Neuronal stem cell (in vitro differentiated cells): ENCODE results near the gene ARRDC1.

ENCODE experiments used
- DNase-seq: peaks from one replicate; pipeline ENCODE4 v3.0.0-alpha.2; 2013; ENCODE audit warnings: low spot score
- H2AFZ ChIP-seq: one replicate; pipeline ENCODE4 v1.6.1; 2013; ENCODE audit warnings: mild to moderate bottlenecking, low read length, inconsistent platforms
- H2AK5ac ChIP-seq: 2 replicates; pipeline ENCODE4 v1.6.1; 2013; ENCODE audit warnings: low read depth, mild to moderate bottlenecking, inconsistent platforms, low read length, moderate library complexity, mixed read lengths
- H2BK120ac ChIP-seq: 2 replicates; pipeline ENCODE4 v1.6.1; 2013; ENCODE audit warnings: low read depth, mild to moderate bottlenecking, inconsistent platforms, low read length, moderate library complexity, mixed read lengths
- H2BK12ac ChIP-seq: one replicate; pipeline ENCODE4 v1.6.1; 2013; ENCODE audit warnings: low read length, inconsistent platforms
- H2BK15ac ChIP-seq: 2 replicates; pipeline ENCODE4 v1.6.1; 2013; ENCODE audit warnings: mild to moderate bottlenecking, low read length, inconsistent platforms, mixed read lengths
- H2BK5ac ChIP-seq: one replicate; pipeline ENCODE4 v1.6.1; 2013; ENCODE audit warnings: inconsistent platforms, mild to moderate bottlenecking, low read length, moderate library complexity
- H3K14ac ChIP-seq: one replicate; pipeline ENCODE4 v1.6.1; 2013; ENCODE audit warnings: low read length, inconsistent platforms
- H3K18ac ChIP-seq: 2 replicates; pipeline ENCODE4 v1.6.1; 2013; ENCODE audit warnings: low read length, inconsistent platforms
- H3K23ac ChIP-seq: 2 replicates; pipeline ENCODE4 v1.6.1; 2013; ENCODE audit warnings: low read depth, mild to moderate bottlenecking, mixed read lengths, low read length, inconsistent platforms; ENCODE audit not compliant: poor library complexity
- H3K27ac ChIP-seq: replicated peaks from 3 replicates; pipeline ENCODE4 v1.5.1; 2013; ENCODE audit warnings: low read length, inconsistent platforms
- H3K27me3 ChIP-seq, 3 experiments: 2 replicates each; pipeline ENCODE4 v1.6.1; 2013; ENCODE audit warnings: low read length in 3 of 3, mild to moderate bottlenecking in 2 of 3, inconsistent platforms in 1 of 3, low read depth in 1 of 3, mixed read lengths in 1 of 3, moderate library complexity in 1 of 3; ENCODE audit not compliant: control insufficient read depth in 3 of 3, insufficient read depth in 3 of 3
- H3K36me3 ChIP-seq, 2 donors: replicated peaks in 1 of 2; 2 replicates each; pipeline ENCODE4 v1.6.1; 2013; ENCODE audit warnings: low read length in 2 of 2; ENCODE audit not compliant: control insufficient read depth in 2 of 2, insufficient read depth in 2 of 2
- H3K4ac ChIP-seq: 2 replicates; pipeline ENCODE4 v1.6.1; 2013; ENCODE audit warnings: inconsistent platforms, mild to moderate bottlenecking, low read length, moderate library complexity
- H3K4me1 ChIP-seq, 2 donors: 1 replicate in 1 of 2; 2 replicates in 1 of 2; pipeline ENCODE4 v1.6.1; 2013; ENCODE audit warnings: low read length in 2 of 2, low read depth in 1 of 2; ENCODE audit not compliant: control insufficient read depth in 2 of 2, insufficient read depth in 1 of 2
- H3K4me2 ChIP-seq: one replicate; pipeline ENCODE4 v1.6.1; 2013; ENCODE audit warnings: mild to moderate bottlenecking, low read length, inconsistent platforms; ENCODE audit not compliant: insufficient read depth, poor library complexity, severe bottlenecking
- H3K4me3 ChIP-seq, 2 donors: 2 replicates each; pipeline ENCODE4 v1.5.1; 2013; ENCODE audit warnings: low read length in 2 of 2, mild to moderate bottlenecking in 2 of 2, inconsistent platforms in 1 of 2, moderate library complexity in 1 of 2
- H3K79me1 ChIP-seq: one replicate; pipeline ENCODE4 v1.6.1; 2013; ENCODE audit warnings: low read depth, mild to moderate bottlenecking, inconsistent platforms, low read length, moderate library complexity
- H3K9ac ChIP-seq: one replicate; pipeline ENCODE4 v1.6.1; 2013; ENCODE audit warnings: mild to moderate bottlenecking, low read depth, low read length, inconsistent platforms; ENCODE audit not compliant: poor library complexity
- H3K9me3 ChIP-seq, 2 donors: replicated peaks in 1 of 2; 2 replicates each; pipeline versions ENCODE3 to v1.6.1; 2013; ENCODE audit warnings: low read length in 2 of 2, mild to moderate bottlenecking in 2 of 2, inconsistent platforms in 1 of 2, low read depth in 1 of 2, mixed read lengths in 1 of 2, moderate library complexity in 1 of 2; ENCODE audit not compliant: control insufficient read depth in 2 of 2, insufficient read depth in 1 of 2
- H4K8ac ChIP-seq: one replicate; pipeline ENCODE4 v1.6.1; 2013; ENCODE audit warnings: low read depth, mild to moderate bottlenecking, inconsistent platforms, low read length, moderate library complexity
- H4K91ac ChIP-seq: one replicate; pipeline ENCODE4 v1.6.1; 2013; ENCODE audit warnings: low read length, low read depth, mild to moderate bottlenecking, inconsistent platforms; ENCODE audit not compliant: poor library complexity
- WGBS, 2 donors: extraction: QIAGEN DNeasy Blood & Tissue Kit; methylation state at CpG; one replicate each; pipeline ENCODE4 v1.1.7; 2013; ENCODE audit warnings: missing lambda C conversion rate in 2 of 2, mixed read lengths in 1 of 2; ENCODE audit not compliant: insufficient read length in 2 of 2, insufficient replicate concordance in 1 of 2; ENCODE audit errors: extremely low coverage in 2 of 2; 5-methylcytosine and 5-hydroxymethylcytosine counted together

The ARRDC1 gene

DNA sequence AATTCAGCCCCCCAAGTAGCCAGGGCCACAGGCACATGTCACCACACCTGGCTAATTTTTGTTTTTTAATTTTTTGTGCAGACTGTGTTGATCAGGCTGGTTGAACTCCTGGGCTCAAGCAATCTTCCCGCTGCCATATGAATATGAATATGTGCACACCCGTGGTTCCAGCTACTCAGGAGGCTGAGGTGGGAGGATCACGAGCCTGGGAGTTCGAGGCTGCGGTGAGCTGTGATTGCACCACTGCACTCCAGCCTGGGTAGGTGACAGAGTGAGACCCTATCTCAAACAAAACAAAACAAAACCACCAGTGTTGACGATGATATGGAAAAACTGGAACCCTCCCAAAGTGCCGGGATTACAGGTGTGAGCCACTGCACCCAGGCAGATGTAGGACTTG, 45.3 kb downstream of the ARRDC1 start:
- Histone ChIP-seq H4K91ac (no peak overlapping the region), H3K18ac (no peak overlapping the region), H3K27me3 (no peaks in the 10 kb centered on the region), H3K9me3 (no peaks in the 10 kb centered on the region), H3K4me2 (no peak overlapping the region), H3K4me3 (no peak overlapping the region), H3K4ac (no peak overlapping the region), H2BK5ac (peak overlapping the region; percentile 39), H2AK5ac (no peak overlapping the region), H2BK12ac (no peak overlapping the region), H3K14ac (no peak overlapping the region), H3K36me3 (peaks cover 5 to 75% of the 10 kb centered on the region in 2 donors), H2BK15ac (no peak overlapping the region), H2AFZ (no peak overlapping the region), H3K23ac (no peak overlapping the region), H3K4me1 (peaks cover 0 to 1% of the 10 kb centered on the region in 2 donors), H3K79me1 (peaks cover 12% of the 10 kb centered on the region), H2BK120ac (no peak overlapping the region), H3K9ac (no peak overlapping the region), H3K27ac (no peak overlapping the region), H4K8ac (no peak overlapping the region)
- WGBS, 2 donors, result no CpG with 5 or more reads among the region's 7 CpGs
- no peak for DNase-seq

DNA sequence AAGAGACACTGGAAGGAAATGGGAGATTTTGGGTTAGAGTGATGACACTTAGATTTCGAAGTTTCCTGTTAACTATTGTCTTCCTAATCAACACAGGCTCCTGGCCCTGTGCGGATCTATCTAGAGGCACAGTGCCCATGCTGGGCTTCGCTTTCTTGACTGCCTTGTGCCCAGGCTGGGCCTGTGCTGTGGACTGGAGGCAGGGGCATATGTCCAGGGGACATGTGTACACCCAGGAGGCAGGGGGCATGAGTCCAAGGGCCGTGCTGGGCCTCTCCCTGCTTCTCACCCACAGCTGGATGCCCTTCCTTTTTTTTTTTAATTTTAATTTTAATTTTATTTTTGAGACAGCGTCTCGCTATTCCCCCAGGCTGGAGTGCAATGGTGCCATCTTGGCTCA, 50.9 kb downstream of the ARRDC1 start:
- Histone ChIP-seq H3K4me2 (no peak overlapping the region), H2AK5ac (no peak overlapping the region), H3K14ac (no peak overlapping the region), H2AFZ (no peak overlapping the region), H3K4ac (no peak overlapping the region), H3K36me3 (peaks cover 0 to 54% of the 10 kb centered on the region in 2 donors), H2BK5ac (no peak overlapping the region), H3K27me3 (no peaks in the 10 kb centered on the region), H4K91ac (no peak overlapping the region), H2BK120ac (no peak overlapping the region), H3K4me3 (no peak overlapping the region), H3K4me1 (no peaks in the 10 kb centered on the region), H2BK15ac (no peak overlapping the region), H3K79me1 (peaks cover 24% of the 10 kb centered on the region), H3K27ac (no peak overlapping the region), H3K18ac (peak overlapping the region; percentile 64), H3K23ac (no peak overlapping the region), H4K8ac (no peak overlapping the region), H3K9ac (no peak overlapping the region), H2BK12ac (peak overlapping the region; percentile 84), H3K9me3 (no peaks in the 10 kb centered on the region)
- WGBS, 2 donors, result no CpG with 5 or more reads among the region's 6 CpGs
- DNase-seq, result no peak

DNA sequence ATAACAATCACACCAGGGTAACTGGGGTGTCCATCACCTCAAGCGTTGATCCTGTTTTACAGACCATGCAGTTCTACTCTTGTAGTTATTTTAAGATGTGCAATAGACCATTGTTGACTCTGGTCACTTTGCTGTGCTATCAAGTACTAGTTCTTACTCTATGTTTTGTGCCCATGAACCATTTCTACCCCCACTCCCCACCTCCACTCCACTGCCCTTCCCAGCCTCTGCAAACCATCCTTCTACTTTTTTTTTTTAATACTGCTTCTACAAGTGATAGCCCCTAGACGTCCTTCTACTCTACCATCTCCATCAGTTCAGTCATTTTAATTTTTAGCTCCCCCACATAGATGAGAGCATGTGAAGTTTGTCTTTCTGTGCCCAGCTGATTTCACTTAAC, 52.1 kb downstream of the ARRDC1 start:
- H3K9me3 ChIP-seq, result no peaks in the 10 kb centered on the region
- no peak overlapping the region for H2AFZ ChIP-seq
- H3K4me3 ChIP-seq, result no peak overlapping the region
- H3K23ac ChIP-seq, result no peak overlapping the region
- no peak overlapping the region for H3K4me2 ChIP-seq
- H3K27me3 ChIP-seq, result no peaks in the 10 kb centered on the region
- peaks cover 20% of the 10 kb centered on the region for H3K79me1 ChIP-seq
- H3K36me3 ChIP-seq, result peaks cover 0 to 46% of the 10 kb centered on the region in 2 donors
- H4K91ac ChIP-seq, result no peak overlapping the region
- H2BK12ac ChIP-seq, result no peak overlapping the region
- no peak overlapping the region for H3K9ac ChIP-seq
- no peak overlapping the region for H3K4ac ChIP-seq
- H4K8ac ChIP-seq, result no peak overlapping the region
- H2BK15ac ChIP-seq, result no peak overlapping the region
- H3K18ac ChIP-seq, result no peak overlapping the region
- WGBS, 2 donors, result no CpG with 5 or more reads among the region's 2 CpGs
- no peak overlapping the region for H2BK5ac ChIP-seq
- no peak overlapping the region for H3K27ac ChIP-seq
- no peak for DNase-seq
- H3K4me1 ChIP-seq, result no peaks in the 10 kb centered on the region
- no peak overlapping the region for H2AK5ac ChIP-seq
- no peak overlapping the region for H2BK120ac ChIP-seq
- H3K14ac ChIP-seq, result no peak overlapping the region

DNA sequence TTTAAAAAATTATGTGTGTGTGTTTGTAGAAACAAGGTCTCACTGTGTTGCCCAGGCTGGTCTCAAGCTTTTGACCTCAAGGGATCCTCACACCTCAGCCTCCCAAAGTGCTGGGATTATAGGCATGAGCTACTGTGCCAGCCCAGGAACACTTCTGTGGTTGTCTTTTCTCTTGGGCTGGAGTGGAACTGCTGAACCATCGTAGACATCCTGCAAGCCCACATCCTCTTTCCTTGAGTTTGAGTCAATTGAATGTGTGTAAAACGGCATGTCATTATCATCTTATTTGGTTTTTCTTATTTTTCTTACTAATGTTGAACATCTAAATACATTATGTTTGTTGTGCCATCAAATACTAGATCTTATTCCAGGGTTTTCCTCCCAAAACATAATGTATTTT, 53.3 kb downstream of the ARRDC1 start:
- H4K8ac ChIP-seq, result no peak overlapping the region
- DNase-seq, result no peak

More for the DNA sequence above, 53.3 kb downstream of the ARRDC1 start:
- Histone ChIP-seq H3K18ac (no peak overlapping the region), H3K36me3 (peaks cover 0 to 36% of the 10 kb centered on the region in 2 donors), H3K9me3 (no peaks in the 10 kb centered on the region), H2BK120ac (no peak overlapping the region), H3K4me1 (no peaks in the 10 kb centered on the region), H3K23ac (no peak overlapping the region), H3K4me2 (no peak overlapping the region), H2AFZ (no peak overlapping the region), H3K14ac (no peak overlapping the region), H3K27me3 (no peaks in the 10 kb centered on the region), H3K79me1 (peaks cover 20% of the 10 kb centered on the region), H2BK12ac (no peak overlapping the region), H2BK5ac (no peak overlapping the region), H3K27ac (no peak overlapping the region), H3K4me3 (no peak overlapping the region), H4K91ac (no peak overlapping the region), H2AK5ac (no peak overlapping the region), H3K9ac (no peak overlapping the region), H3K4ac (no peak overlapping the region), H2BK15ac (no peak overlapping the region)
- WGBS, 2 donors, result no CpG with 5 or more reads among the region's 2 CpGs
